C4-2B (cell line): Measurements from ENCODE around the gene SPATA6.
"Not testable (repeated sequence)": the region's sequence is repeated elsewhere in the genome, so short reads cannot be mapped to it uniquely, and the experiment has no call there.

Experiments
- H3K27ac ChIP-seq: fragments of 450-650 bp; 2 replicates; pipeline ENCODE4 v1.5.1; 2017
- ZFX ChIP-seq: fragments of 450-650 bp; IDR thresholded peaks from 2 replicates; pipeline ENCODE4 v1.6.1; 2017
- TF ChIP-seq, protein P1 (sequence below): fragments of 450-650 bp; conservative IDR thresholded peaks from 2 replicates; pipeline ENCODE4 v1.5.1; 2017; ENCODE audit warnings: mild to moderate bottlenecking

SPATA6 gene

DNA sequence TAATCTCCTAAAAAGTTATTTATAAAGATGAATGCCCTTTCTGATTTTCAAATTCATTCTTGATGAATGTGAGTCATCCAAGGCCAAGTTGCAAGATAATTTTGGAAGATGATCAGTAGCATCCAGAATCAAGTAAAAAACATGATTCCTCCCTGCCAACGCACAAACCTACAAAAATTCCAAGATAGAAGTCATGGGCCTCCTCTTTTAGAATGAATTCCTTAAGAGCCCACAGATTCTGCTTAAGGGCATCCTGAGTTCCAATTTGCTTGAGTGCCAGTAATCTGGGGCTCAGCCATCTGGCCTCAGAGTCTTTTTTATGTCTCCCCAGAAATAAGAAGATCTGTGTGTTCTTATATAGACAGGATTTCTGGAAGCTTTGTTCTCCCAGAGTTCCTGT lies 23.2 kb upstream of the SPATA6 start:
- TF ChIP-seq ZFX: no peak
- TF ChIP-seq, protein P1, sequence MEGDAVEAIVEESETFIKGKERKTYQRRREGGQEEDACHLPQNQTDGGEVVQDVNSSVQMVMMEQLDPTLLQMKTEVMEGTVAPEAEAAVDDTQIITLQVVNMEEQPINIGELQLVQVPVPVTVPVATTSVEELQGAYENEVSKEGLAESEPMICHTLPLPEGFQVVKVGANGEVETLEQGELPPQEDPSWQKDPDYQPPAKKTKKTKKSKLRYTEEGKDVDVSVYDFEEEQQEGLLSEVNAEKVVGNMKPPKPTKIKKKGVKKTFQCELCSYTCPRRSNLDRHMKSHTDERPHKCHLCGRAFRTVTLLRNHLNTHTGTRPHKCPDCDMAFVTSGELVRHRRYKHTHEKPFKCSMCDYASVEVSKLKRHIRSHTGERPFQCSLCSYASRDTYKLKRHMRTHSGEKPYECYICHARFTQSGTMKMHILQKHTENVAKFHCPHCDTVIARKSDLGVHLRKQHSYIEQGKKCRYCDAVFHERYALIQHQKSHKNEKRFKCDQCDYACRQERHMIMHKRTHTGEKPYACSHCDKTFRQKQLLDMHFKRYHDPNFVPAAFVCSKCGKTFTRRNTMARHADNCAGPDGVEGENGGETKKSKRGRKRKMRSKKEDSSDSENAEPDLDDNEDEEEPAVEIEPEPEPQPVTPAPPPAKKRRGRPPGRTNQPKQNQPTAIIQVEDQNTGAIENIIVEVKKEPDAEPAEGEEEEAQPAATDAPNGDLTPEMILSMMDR: no peak
- H3K27ac ChIP-seq: no peak overlapping the region

DNA sequence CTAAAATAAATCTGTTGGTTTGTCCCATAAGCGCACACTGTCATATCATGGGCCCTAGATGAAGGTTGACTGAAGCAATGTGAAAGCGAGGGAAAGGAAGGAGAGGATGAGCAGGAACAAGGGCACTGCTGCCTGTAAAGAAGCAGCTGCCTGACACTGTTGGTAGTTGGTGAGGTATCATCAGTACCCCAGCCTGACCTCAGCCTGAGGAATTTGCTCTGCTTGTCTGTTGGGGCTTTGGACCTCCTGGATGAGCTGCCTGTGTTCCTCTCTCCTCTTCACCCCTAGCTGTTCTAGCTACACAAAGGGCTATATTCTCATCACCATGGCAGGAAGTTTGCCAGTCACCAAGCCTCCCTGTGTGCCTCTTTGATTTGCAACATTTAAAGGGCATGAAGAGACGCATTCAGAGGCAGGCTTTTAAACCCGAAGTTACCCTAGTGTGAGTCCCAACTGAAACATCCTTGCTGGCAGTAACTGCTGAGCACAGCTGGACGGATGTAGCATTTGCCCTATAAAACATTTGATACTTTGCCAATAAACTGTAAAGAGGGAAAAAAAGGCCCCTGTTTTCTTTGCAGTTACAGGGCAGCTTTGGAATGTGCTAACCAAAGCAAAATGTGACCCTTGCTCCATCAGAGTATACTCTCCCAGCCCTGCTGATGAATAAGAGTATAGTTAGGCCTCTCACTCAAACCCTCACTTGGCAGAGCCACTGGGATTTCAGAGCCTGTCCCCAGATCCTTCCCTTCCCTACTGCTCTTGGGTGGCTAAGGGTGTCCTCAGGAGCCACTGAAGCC lies 22.2 kb upstream of the SPATA6 start:
- TF ChIP-seq ZFX: no peak
- TF ChIP-seq, protein P1: no peak
- H3K27ac ChIP-seq: no peak overlapping the region

DNA sequence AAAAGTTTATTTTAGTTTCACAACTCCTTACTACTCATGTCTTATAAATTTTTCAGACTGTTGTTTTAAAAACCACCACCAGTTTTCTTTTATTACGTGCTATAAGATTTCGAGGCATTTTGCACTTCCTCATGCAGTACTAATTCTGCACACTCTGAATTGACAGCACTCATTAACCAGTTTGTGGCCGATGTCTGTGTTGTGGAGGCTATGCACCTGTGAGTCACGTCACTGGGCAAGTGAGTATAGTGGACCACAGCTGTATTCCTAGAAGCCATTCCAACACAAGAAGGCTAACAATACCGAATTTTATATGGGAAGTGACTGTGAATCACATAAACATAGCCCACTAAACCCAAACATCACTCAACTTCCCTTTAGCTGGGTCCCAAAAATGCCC lies 21.0 kb upstream of the SPATA6 start:
- TF ChIP-seq, protein P1: no peak
- TF ChIP-seq ZFX: no peak
- no peak overlapping the region for H3K27ac ChIP-seq

DNA sequence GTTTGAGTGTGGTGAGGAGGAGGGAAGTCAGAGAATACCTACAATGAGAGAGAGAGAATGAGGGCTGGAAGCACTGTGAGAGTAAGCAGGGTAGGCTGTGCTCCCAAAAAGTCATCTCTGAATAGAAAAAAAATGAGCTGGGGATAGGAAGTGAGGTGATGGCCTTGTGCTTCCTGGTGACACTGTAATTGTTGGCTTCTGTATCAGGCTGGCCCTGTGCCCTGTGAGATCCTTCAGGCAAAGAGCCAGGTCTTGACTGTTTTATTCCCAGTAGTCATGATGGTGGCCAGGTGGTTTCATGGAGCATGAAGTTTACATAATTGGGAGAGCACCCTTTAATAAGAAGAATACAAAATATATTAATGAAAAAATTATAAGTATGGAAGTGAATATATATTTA lies 20.4 kb upstream of the SPATA6 start:
- no peak overlapping the region for H3K27ac ChIP-seq
- no peak for TF ChIP-seq ZFX
- TF ChIP-seq, protein P1: no peak

DNA sequence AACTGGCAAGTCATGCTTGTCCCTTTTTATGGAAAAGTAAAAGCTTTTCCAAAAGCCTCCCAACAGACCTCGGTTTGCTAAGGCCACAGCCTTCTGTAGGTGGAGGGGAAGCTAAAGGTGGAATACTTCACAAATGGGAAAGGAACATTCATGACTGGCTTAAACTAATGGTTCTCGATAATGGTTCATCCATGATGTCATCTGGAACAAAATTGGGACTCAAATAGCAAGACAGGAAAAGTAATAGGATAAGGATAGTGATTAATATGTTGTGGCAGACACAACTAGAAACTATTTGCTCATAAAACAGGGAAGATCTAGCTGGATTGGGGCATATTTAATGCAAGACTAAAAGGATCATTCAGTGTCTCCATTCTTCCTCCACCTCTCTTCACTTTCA lies 16.7 kb upstream of the SPATA6 start:
- H3K27ac ChIP-seq: no peak overlapping the region
- TF ChIP-seq ZFX: no peak
- TF ChIP-seq, protein P1: no peak

DNA sequence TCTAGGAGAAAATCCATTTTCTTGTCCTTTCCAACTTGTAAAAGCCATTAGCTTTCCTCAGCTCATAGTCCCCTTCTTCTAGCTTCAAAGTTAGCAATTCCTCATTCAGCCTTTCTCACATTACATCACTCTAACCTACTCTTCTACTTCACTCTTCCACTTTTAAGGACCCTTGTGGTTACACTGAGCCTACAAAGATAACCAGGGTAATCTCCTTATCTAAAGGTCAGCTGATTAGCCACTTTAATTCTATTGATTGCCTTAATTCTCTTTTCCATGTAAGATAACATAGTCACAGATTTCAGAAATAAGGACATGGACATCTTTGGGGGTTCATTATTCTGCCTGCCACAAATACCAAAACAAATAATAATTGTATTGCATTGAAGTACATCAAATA lies 8.5 kb upstream of the SPATA6 start:
- no peak overlapping the region for H3K27ac ChIP-seq
- TF ChIP-seq, protein P1: no peak
- no peak for TF ChIP-seq ZFX

DNA sequence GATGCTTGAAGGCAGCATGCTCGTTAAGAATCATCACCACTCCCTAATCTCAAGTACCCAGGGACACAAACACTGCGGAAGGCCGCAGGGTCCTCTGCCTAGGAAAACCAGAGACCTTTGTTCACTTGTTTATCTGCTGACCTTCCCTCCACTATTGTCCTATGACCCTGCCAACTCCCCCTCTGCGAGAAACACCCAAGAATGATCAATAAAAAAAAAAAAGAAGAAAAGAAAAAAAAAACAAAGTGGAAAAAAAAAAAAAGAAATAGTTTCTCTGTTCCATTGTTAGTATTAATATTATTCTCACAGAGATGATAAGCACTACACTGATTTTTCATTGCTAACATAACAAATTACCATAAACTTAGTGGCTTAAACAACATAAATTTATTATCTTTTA lies 8.0 kb upstream of the SPATA6 start:
- H3K27ac ChIP-seq: not testable (repeated sequence)

DNA sequence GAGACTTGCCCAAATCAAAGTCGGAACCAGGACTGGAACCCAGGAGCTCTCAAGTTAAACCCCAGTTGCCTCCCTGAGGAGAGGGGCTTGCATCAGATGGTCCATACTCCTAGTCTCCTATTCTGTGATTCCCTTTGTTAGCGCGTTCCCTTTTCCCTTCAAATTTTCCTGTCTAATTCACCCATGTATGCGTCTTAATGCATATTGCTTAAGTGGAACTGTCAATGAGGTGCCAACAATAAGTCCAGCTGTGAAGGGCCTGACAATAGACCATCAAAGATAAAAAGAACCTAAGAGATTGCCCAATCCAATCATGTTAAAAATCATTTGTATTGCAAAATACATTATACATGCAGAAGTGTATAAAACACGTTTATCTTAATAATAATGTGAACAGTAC lies 634 bp upstream of the SPATA6 start:
- TF ChIP-seq, protein P1: no peak
- TF ChIP-seq ZFX: no peak
- H3K27ac ChIP-seq: no peak overlapping the region
